Mesendoderm (in vitro differentiated cells): Measurements from ENCODE around the gene VANGL2.

Experiments used
- DNase-seq: peaks from one replicate; pipeline ENCODE4 v3.0.0; 2013
- H2AK5ac ChIP-seq: 2 replicates; pipeline ENCODE4 v1.6.1; 2013; ENCODE audit warnings: low read length, inconsistent platforms
- H2BK120ac ChIP-seq: 2 replicates; pipeline ENCODE4 v1.6.1; 2013; ENCODE audit warnings: low read depth, mild to moderate bottlenecking, low read length, moderate library complexity, mixed read lengths
- H2BK15ac ChIP-seq: replicated peaks from 2 replicates; pipeline ENCODE4 v1.6.1; 2013; ENCODE audit warnings: low read depth, mild to moderate bottlenecking, moderate library complexity
- H2BK5ac ChIP-seq: 2 replicates; pipeline ENCODE4 v1.6.1; 2013; ENCODE audit warnings: low read length, inconsistent platforms
- H3K18ac ChIP-seq: 2 replicates; pipeline ENCODE4 v1.6.1; 2013; ENCODE audit warnings: mild to moderate bottlenecking, low read length, mixed read lengths
- H3K23ac ChIP-seq: one replicate; pipeline ENCODE4 v1.6.1; 2013; ENCODE audit warnings: low read length
- H3K27ac ChIP-seq: 2 replicates; pipeline ENCODE4 v1.5.1; 2013; ENCODE audit warnings: low read depth, mild to moderate bottlenecking, inconsistent platforms, low read length, moderate library complexity
- H3K27me3 ChIP-seq: 2 replicates; pipeline ENCODE4 v1.6.1; 2013; ENCODE audit warnings: low read length, control low read depth, mild to moderate bottlenecking, inconsistent platforms; ENCODE audit not compliant: insufficient read depth, poor library complexity
- H3K36me3 ChIP-seq: 2 replicates; pipeline ENCODE4 v1.6.1; 2013; ENCODE audit warnings: low read length, inconsistent platforms; ENCODE audit not compliant: control insufficient read depth, insufficient read depth
- H3K4ac ChIP-seq: one replicate; pipeline ENCODE4 v1.6.1; 2013; ENCODE audit warnings: low read depth, mild to moderate bottlenecking, low read length, moderate library complexity
- H3K4me1 ChIP-seq: 2 replicates; pipeline ENCODE4 v1.6.1; 2013; ENCODE audit warnings: low read depth, low read length, inconsistent platforms; ENCODE audit not compliant: control insufficient read depth
- H3K4me2 ChIP-seq: 2 replicates; pipeline ENCODE4 v1.6.1; 2013; ENCODE audit warnings: low read length
- H3K4me3 ChIP-seq: 2 replicates; pipeline ENCODE4 v1.5.1; 2013; ENCODE audit warnings: mild to moderate bottlenecking, low read length
- H3K56ac ChIP-seq: one replicate; pipeline ENCODE4 v1.6.1; 2013; ENCODE audit warnings: low read length
- H3K79me1 ChIP-seq: 2 replicates; pipeline ENCODE4 v1.6.1; 2013; ENCODE audit warnings: low read length, inconsistent platforms
- H3K79me2 ChIP-seq: 2 replicates; pipeline ENCODE4 v1.6.1; 2013; ENCODE audit warnings: mild to moderate bottlenecking, low read length; ENCODE audit not compliant: control insufficient read depth, insufficient read depth
- H3K9ac ChIP-seq: 2 replicates; pipeline ENCODE4 v1.6.1; 2013; ENCODE audit warnings: low read length, inconsistent platforms
- H4K5ac ChIP-seq: one replicate; pipeline ENCODE4 v1.6.1; 2013; ENCODE audit warnings: low read length
- H4K8ac ChIP-seq: one replicate; pipeline ENCODE4 v1.6.1; 2013; ENCODE audit warnings: low read depth, mild to moderate bottlenecking, control low read depth, low read length, moderate library complexity
- WGBS: extraction: QIAGEN DNeasy Blood & Tissue Kit; methylation state at CpG from one replicate; pipeline ENCODE4 v1.1.7; 2013; ENCODE audit warnings: low lambda C conversion rate, missing lambda C conversion rate; ENCODE audit not compliant: insufficient coverage; ENCODE audit errors: extremely low coverage; 5-methylcytosine and 5-hydroxymethylcytosine counted together

Gene VANGL2

GRCh38 chr1:160371346-160371631, 29.1 kb upstream of the VANGL2 start:
- H3K4ac ChIP-seq: no peak overlapping the region
- peaks cover 12% of the 10 kb centered on the region for H3K4me1 ChIP-seq
- H3K79me2 ChIP-seq: no peaks in the 10 kb centered on the region
- no peak for DNase-seq
- H4K8ac ChIP-seq: no peak overlapping the region
- no peak overlapping the region for H2AK5ac ChIP-seq
- H2BK15ac ChIP-seq: no peak overlapping the region
- H2BK120ac ChIP-seq: no peak overlapping the region
- H3K18ac ChIP-seq: no peak overlapping the region
- no peak overlapping the region for H4K5ac ChIP-seq
- no peak overlapping the region for H3K56ac ChIP-seq
- H3K9ac ChIP-seq: no peak overlapping the region
- H3K23ac ChIP-seq: no peak overlapping the region
- H2BK5ac ChIP-seq: no peak overlapping the region
- no peak overlapping the region for H3K4me2 ChIP-seq
- no peak overlapping the region for H3K27ac ChIP-seq
- H3K27me3 ChIP-seq: no peaks in the 10 kb centered on the region
- no peak overlapping the region for H3K4me3 ChIP-seq
- no peaks in the 10 kb centered on the region for H3K36me3 ChIP-seq
- no peaks in the 10 kb centered on the region for H3K79me1 ChIP-seq

GRCh38 chr1:160371756-160372155, 28.6 kb upstream of the VANGL2 start:
- no CpG with 5 or more reads among the region's 4 CpGs for WGBS
- H3K4me1 ChIP-seq: peaks cover 13% of the 10 kb centered on the region
- DNase-seq: no peak

GRCh38 chr1:160373696-160374095, 26.7 kb upstream of the VANGL2 start:
- no CpG with 5 or more reads among the region's 4 CpGs for WGBS

More at GRCh38 chr1:160371756-160372155, 28.6 kb upstream of the VANGL2 start:
- Histone ChIP-seq H2BK120ac (no peak overlapping the region), H4K8ac (no peak overlapping the region), H4K5ac (no peak overlapping the region), H3K18ac (no peak overlapping the region), H2BK15ac (no peak overlapping the region), H2AK5ac (no peak overlapping the region), H3K4me3 (no peak overlapping the region), H3K79me2 (no peaks in the 10 kb centered on the region), H3K23ac (no peak overlapping the region), H3K9ac (no peak overlapping the region), H3K27ac (no peak overlapping the region), H2BK5ac (no peak overlapping the region), H3K27me3 (no peaks in the 10 kb centered on the region), H3K4me2 (no peak overlapping the region), H3K56ac (no peak overlapping the region), H3K79me1 (no peaks in the 10 kb centered on the region), H3K36me3 (no peaks in the 10 kb centered on the region), H3K4ac (no peak overlapping the region)

GRCh38 chr1:160374306-160375110, 25.9 kb upstream of the VANGL2 start:
- H3K4me1 ChIP-seq: peaks cover 13% of the 10 kb centered on the region
- no peak overlapping the region for H4K5ac ChIP-seq
- H2BK15ac ChIP-seq: no peak overlapping the region
- no peak overlapping the region for H2BK120ac ChIP-seq
- no peak overlapping the region for H2BK5ac ChIP-seq
- H3K4ac ChIP-seq: peak overlapping the region; percentile 39
- H2AK5ac ChIP-seq: no peak overlapping the region
- H3K56ac ChIP-seq: peak overlapping the region; percentile 89
- peak overlapping the region; percentile 16 for H3K4me2 ChIP-seq
- H3K9ac ChIP-seq: peak overlapping the region; percentile 53
- H3K18ac ChIP-seq: no peak overlapping the region
- DNase-seq: peak; percentile 79
- no peak overlapping the region for H3K27ac ChIP-seq
- WGBS: no CpG with 5 or more reads among the region's 6 CpGs
- H3K79me1 ChIP-seq: no peaks in the 10 kb centered on the region
- H3K36me3 ChIP-seq: no peaks in the 10 kb centered on the region
- no peak overlapping the region for H3K23ac ChIP-seq
- no peak overlapping the region for H4K8ac ChIP-seq
- H3K27me3 ChIP-seq: no peaks in the 10 kb centered on the region
- H3K79me2 ChIP-seq: no peaks in the 10 kb centered on the region
- no peak overlapping the region for H3K4me3 ChIP-seq

More at GRCh38 chr1:160373696-160374095, 26.7 kb upstream of the VANGL2 start:
- no peak overlapping the region for H3K56ac ChIP-seq
- no peak overlapping the region for H2AK5ac ChIP-seq
- no peak overlapping the region for H2BK15ac ChIP-seq
- no peaks in the 10 kb centered on the region for H3K79me1 ChIP-seq
- no peak overlapping the region for H4K5ac ChIP-seq
- no peak overlapping the region for H3K9ac ChIP-seq
- no peak overlapping the region for H3K4ac ChIP-seq
- H3K27me3 ChIP-seq: no peaks in the 10 kb centered on the region
- H4K8ac ChIP-seq: no peak overlapping the region
- DNase-seq: no peak
- H3K4me1 ChIP-seq: peaks cover 13% of the 10 kb centered on the region
- H3K18ac ChIP-seq: no peak overlapping the region
- no peak overlapping the region for H3K4me3 ChIP-seq
- no peak overlapping the region for H3K27ac ChIP-seq
- no peak overlapping the region for H2BK5ac ChIP-seq
- no peak overlapping the region for H3K4me2 ChIP-seq
- H3K36me3 ChIP-seq: no peaks in the 10 kb centered on the region
- no peak overlapping the region for H3K23ac ChIP-seq
- H3K79me2 ChIP-seq: no peaks in the 10 kb centered on the region
- no peak overlapping the region for H2BK120ac ChIP-seq

- Histone ChIP-seq H3K79me2 (no peaks in the 10 kb centered on the region), H3K27ac (no peak overlapping the region), H2BK5ac (no peak overlapping the region), H3K4me1 (peaks cover 13% of the 10 kb centered on the region), H4K5ac (no peak overlapping the region), H2AK5ac (no peak overlapping the region), H2BK15ac (no peak overlapping the region), H3K4ac (no peak overlapping the region), H3K36me3 (no peaks in the 10 kb centered on the region), H3K27me3 (no peaks in the 10 kb centered on the region), H3K23ac (no peak overlapping the region), H3K79me1 (no peaks in the 10 kb centered on the region), H2BK120ac (no peak overlapping the region), H3K9ac (peak overlapping the region; percentile 12), H3K18ac (no peak overlapping the region), H3K56ac (peak overlapping the region; percentile 89), H4K8ac (no peak overlapping the region), H3K4me3 (no peak overlapping the region), H3K4me2 (no peak overlapping the region)
- WGBS: no CpG with 5 or more reads among the region's 9 CpGs
- peak; percentile 91 for DNase-seq
Measured at GRCh38 chr1:160375788-160376524, 24.4 kb upstream of the VANGL2 start.
